Epithelial cell of esophagus (primary cell): ENCODE measurements around the gene FAM171A1.
"Not testable (repeated sequence)": the region's sequence is repeated elsewhere in the genome, so short reads cannot be mapped to it uniquely, and the experiment has no call there.

Experiments
- DNase-seq: peaks from one replicate; pipeline ENCODE4 v3.0.0; 2010; ENCODE audit warnings: low read depth
- H3K4me3 ChIP-seq: 2 replicates; pipeline ENCODE4 v1.5.1; 2011; ENCODE audit warnings: mild to moderate bottlenecking, low read length, control low read depth
- TF ChIP-seq, protein P1 (sequence below): IDR thresholded peaks from 2 replicates; pipeline ENCODE4 v1.5.1; 2011; ENCODE audit warnings: low read depth, mild to moderate bottlenecking, low read length, control low read depth, inconsistent platforms; ENCODE audit not compliant: insufficient read depth; ENCODE audit errors: missing control alignments

Gene FAM171A1

GRCh38 chr10:15344876-15345285 is 26.2 kb downstream of the FAM171A1 start:
- peak; percentile 66 for DNase-seq
- no peak overlapping the region for H3K4me3 ChIP-seq
- TF ChIP-seq, protein P1, sequence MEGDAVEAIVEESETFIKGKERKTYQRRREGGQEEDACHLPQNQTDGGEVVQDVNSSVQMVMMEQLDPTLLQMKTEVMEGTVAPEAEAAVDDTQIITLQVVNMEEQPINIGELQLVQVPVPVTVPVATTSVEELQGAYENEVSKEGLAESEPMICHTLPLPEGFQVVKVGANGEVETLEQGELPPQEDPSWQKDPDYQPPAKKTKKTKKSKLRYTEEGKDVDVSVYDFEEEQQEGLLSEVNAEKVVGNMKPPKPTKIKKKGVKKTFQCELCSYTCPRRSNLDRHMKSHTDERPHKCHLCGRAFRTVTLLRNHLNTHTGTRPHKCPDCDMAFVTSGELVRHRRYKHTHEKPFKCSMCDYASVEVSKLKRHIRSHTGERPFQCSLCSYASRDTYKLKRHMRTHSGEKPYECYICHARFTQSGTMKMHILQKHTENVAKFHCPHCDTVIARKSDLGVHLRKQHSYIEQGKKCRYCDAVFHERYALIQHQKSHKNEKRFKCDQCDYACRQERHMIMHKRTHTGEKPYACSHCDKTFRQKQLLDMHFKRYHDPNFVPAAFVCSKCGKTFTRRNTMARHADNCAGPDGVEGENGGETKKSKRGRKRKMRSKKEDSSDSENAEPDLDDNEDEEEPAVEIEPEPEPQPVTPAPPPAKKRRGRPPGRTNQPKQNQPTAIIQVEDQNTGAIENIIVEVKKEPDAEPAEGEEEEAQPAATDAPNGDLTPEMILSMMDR, result no peak

- no peak for DNase-seq
- H3K4me3 ChIP-seq, result no peak overlapping the region
- TF ChIP-seq, protein P1, result no peak
Measured at GRCh38 chr10:15344256-15344875, 26.7 kb downstream of the FAM171A1 start.

DNA sequence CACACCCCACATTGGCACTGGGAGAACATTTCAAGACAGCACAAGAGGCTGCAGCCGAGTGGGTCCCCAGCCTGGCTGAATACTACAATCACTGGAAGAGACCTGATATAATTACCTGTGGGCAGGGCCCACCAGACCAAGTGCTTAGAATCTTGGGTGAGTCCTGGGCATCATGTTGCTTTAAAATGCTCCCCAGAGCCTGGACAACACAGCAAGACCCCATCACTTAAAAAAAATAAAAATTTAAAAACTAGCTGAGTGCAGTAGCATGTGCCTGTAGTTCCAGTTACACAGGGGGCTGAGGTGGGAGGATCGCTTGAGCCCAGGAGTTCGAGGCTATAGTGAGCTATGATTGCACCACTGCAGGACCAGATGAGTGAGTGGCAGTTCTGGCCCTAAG is 28.1 kb downstream of the FAM171A1 start:
- TF ChIP-seq, protein P1, result no peak
- DNase-seq, result no peak
- H3K4me3 ChIP-seq, result no peak overlapping the region

- no peak overlapping the region for H3K4me3 ChIP-seq
- TF ChIP-seq, protein P1, result no peak
- DNase-seq, result no peak
Measured at GRCh38 chr10:15341502-15342128, 29.5 kb downstream of the FAM171A1 start.

- DNase-seq, result no peak
- H3K4me3 ChIP-seq, result no peak overlapping the region
- TF ChIP-seq, protein P1, result no peak
Measured at GRCh38 chr10:15339892-15340291, 31.2 kb downstream of the FAM171A1 start.

GRCh38 chr10:15337441-15337923 is 33.6 kb downstream of the FAM171A1 start:
- H3K4me3 ChIP-seq, DNase-seq: not testable (repeated sequence)

DNA sequence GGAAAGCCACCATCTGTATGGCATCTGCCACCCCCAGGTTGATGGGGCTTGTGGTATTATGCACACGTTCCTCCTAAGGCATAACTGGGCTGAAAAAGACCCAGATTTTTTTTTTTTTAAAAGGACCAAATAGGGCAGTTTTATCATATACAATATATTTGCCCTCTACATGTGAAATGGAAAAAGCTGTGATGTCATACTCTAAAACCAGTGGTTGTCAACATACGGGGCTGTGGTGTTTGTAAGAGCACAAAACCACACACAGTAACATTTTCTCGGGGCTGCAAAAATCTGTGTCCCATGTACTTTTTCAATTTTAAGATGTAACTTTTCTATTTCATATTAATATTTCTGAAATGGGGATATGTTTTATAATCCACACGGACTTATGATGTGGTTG is 34.9 kb downstream of the FAM171A1 start:
- TF ChIP-seq, protein P1, result no peak
- no peak for DNase-seq
- H3K4me3 ChIP-seq, result no peak overlapping the region
